ENCODE measurements around the gene B9D1. TPM values are rescaled to one million over a fixed set of nuclear protein-coding genes. Genes with fewer than 3 reads are reported as not detected.

B9D1 gene
- total and polyA plus RNA-seq, 4 donors = 23.5 to 47.9 (median 26.0) TPM

DNA sequence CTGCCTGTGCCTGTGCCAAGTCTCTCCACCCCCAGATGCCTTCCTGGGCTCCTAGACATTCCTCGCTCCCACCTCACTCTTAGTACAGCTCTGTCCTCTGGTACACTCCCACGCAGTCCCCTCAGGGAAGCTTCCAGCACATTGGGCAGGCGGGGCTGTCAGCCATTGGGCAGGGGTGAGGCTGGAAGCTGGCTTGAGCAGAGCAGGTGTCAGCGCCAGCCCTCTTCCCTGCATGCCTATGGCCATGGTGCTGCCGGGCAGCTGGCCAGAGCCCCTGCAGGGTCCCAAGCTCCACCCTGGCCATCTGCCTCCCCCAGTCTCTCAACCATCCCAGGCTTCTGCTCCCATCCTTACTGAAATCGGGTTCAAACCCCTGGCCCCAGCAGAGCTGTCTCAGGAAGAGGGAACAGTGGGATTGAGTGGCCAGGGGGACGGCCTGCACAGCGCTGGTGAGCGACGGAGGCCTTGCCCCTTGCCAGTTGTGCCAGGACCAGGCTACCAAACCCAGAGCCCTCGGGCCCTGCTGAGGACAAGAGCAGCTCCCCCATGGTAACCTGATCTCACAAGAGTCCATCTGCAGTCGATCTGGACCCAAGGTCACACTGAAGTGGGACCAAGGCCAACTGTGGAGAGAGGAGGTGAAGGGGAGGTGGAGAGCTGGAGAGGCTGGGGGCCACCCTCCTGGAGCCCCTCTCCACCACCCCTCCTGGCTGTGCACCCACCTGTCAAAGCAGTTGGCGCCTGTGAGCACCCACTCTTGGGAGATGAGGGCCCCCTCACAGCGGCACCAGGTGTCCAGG, 2.4 kb upstream of the B9D1 start:
- Histone ChIP-seq H3K4me1 (ENCODE audit: control insufficient read depth in 5 of 5, insufficient read depth in 5 of 5, low read length in 5 of 5) (peaks cover 0 to 30% (median 10%) of the 10 kb centered on the region in 5 donors), H3K36me3 (ENCODE audit: control insufficient read depth in 4 of 4, insufficient read depth in 4 of 4, low read length in 4 of 4) (no peaks in the 10 kb centered on the region), H3K9me3 (ENCODE audit: control insufficient read depth in 4 of 4, insufficient read depth in 3 of 4, low read length in 3 of 4) (no peaks in the 10 kb centered on the region), H3K27me3 (ENCODE audit: control insufficient read depth in 3 of 3, insufficient read depth in 3 of 3, low read length in 2 of 3) (no peaks in the 10 kb centered on the region), H3K4me3 (no peak overlapping the region), H3K27ac (ENCODE audit: low read depth in 1 of 2, low read length in 1 of 2) (no peak overlapping the region), H3K9ac (ENCODE audit: insufficient read depth in 1 of 2, low read length in 2 of 2) (no peak overlapping the region)
- TF ChIP-seq, protein P1, sequence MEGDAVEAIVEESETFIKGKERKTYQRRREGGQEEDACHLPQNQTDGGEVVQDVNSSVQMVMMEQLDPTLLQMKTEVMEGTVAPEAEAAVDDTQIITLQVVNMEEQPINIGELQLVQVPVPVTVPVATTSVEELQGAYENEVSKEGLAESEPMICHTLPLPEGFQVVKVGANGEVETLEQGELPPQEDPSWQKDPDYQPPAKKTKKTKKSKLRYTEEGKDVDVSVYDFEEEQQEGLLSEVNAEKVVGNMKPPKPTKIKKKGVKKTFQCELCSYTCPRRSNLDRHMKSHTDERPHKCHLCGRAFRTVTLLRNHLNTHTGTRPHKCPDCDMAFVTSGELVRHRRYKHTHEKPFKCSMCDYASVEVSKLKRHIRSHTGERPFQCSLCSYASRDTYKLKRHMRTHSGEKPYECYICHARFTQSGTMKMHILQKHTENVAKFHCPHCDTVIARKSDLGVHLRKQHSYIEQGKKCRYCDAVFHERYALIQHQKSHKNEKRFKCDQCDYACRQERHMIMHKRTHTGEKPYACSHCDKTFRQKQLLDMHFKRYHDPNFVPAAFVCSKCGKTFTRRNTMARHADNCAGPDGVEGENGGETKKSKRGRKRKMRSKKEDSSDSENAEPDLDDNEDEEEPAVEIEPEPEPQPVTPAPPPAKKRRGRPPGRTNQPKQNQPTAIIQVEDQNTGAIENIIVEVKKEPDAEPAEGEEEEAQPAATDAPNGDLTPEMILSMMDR (IDR thresholded peaks at IDR 0.05; ENCODE audit: control extremely low read depth, extremely low read depth) = no peak
- ATAC-seq (ENCODE audit: insufficient read depth, low FRiP score) (no peak), DNase-seq (no peak)
- 81 to 90% methylated on average over 14 of the region's 14 CpGs for WGBS, 2 donors

DNA sequence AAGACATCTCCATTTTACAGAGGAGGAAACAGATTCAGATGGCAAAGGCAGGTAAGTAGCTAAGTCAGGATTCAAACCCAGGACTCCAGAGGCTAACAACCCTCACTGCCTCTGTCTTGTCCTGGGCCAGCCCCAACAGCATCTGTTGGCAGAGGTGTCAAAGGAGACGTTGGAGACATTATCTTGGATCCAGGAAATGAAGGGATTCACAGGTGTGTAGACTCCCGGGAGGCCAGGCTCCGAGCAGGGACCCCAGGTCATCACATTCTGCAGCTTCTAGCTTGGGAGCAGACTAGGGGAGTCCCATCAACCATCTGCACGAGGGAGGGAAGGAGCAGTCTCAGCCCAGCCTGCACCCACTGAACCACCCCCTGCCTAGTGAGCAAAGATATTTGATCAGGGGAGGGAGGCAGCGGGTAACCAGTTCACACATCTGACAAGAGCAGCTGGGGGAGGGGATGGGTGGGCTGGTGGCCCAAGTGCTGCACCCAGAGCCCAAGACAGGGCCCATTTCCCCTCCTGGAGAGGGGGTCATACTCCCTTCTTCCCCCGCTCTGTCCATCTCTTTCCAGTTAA, 1.0 kb upstream of the B9D1 start:
- Histone ChIP-seq H3K27ac (ENCODE audit: low read depth in 1 of 2, low read length in 1 of 2) (no peak overlapping the region), H3K4me3 (no peak overlapping the region), H3K9ac (ENCODE audit: insufficient read depth in 1 of 2, low read length in 2 of 2) (no peak overlapping the region), H3K4me1 (ENCODE audit: control insufficient read depth in 5 of 5, insufficient read depth in 5 of 5, low read length in 5 of 5) (peaks cover 0 to 30% (median 10%) of the 10 kb centered on the region in 5 donors), H3K36me3 (ENCODE audit: control insufficient read depth in 4 of 4, insufficient read depth in 4 of 4, low read length in 4 of 4) (no peaks in the 10 kb centered on the region), H3K9me3 (ENCODE audit: control insufficient read depth in 4 of 4, insufficient read depth in 3 of 4, low read length in 3 of 4) (no peaks in the 10 kb centered on the region), H3K27me3 (ENCODE audit: control insufficient read depth in 3 of 3, insufficient read depth in 3 of 3, low read length in 2 of 3) (no peaks in the 10 kb centered on the region)
- DNase-seq = peak in 1 of 3 donors; percentile 36
- TF ChIP-seq, protein P1 (IDR thresholded peaks at IDR 0.05; ENCODE audit: control extremely low read depth, extremely low read depth) = no peak
- ATAC-seq (ENCODE audit: insufficient read depth, low FRiP score) = no peak
- WGBS, 2 donors = 56 to 59% methylated on average over 6 of the region's 6 CpGs

DNA sequence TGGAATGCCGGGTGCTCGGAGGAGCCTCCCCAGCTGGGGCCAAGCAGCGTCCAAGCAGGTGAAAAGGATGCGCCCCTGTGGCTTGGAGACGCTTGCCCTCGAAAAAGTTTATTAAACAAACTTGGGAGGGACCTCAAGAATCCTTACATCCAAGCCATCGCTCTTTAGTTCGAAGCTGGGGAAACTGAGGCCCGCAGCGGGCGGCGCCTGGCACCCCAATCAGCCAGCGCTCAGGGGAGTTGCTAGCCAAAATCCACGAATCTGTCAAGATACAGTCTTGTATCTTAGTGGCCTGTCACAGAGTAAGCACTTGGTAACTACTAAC, 553 bp upstream of the B9D1 start:
- Histone ChIP-seq H3K9ac (ENCODE audit: insufficient read depth in 1 of 2, low read length in 2 of 2) (no peak overlapping the region), H3K4me3 (no peak overlapping the region), H3K27me3 (ENCODE audit: control insufficient read depth in 3 of 3, insufficient read depth in 3 of 3, low read length in 2 of 3) (no peaks in the 10 kb centered on the region), H3K36me3 (ENCODE audit: control insufficient read depth in 4 of 4, insufficient read depth in 4 of 4, low read length in 4 of 4) (no peaks in the 10 kb centered on the region), H3K9me3 (ENCODE audit: control insufficient read depth in 4 of 4, insufficient read depth in 3 of 4, low read length in 3 of 4) (no peaks in the 10 kb centered on the region), H3K27ac (ENCODE audit: low read depth in 1 of 2, low read length in 1 of 2) (no peak overlapping the region), H3K4me1 (ENCODE audit: control insufficient read depth in 5 of 5, insufficient read depth in 5 of 5, low read length in 5 of 5) (peaks cover 0 to 30% (median 10%) of the 10 kb centered on the region in 5 donors)
- TF ChIP-seq, protein P1 (IDR thresholded peaks at IDR 0.05; ENCODE audit: control extremely low read depth, extremely low read depth) = no peak
- DNase-seq = no peak
- ATAC-seq (ENCODE audit: insufficient read depth, low FRiP score) = no peak
- WGBS, 2 donors = 30 to 34% methylated on average over 14 of the region's 14 CpGs
